ENCODE data around the gene POLR3B.

DNA sequence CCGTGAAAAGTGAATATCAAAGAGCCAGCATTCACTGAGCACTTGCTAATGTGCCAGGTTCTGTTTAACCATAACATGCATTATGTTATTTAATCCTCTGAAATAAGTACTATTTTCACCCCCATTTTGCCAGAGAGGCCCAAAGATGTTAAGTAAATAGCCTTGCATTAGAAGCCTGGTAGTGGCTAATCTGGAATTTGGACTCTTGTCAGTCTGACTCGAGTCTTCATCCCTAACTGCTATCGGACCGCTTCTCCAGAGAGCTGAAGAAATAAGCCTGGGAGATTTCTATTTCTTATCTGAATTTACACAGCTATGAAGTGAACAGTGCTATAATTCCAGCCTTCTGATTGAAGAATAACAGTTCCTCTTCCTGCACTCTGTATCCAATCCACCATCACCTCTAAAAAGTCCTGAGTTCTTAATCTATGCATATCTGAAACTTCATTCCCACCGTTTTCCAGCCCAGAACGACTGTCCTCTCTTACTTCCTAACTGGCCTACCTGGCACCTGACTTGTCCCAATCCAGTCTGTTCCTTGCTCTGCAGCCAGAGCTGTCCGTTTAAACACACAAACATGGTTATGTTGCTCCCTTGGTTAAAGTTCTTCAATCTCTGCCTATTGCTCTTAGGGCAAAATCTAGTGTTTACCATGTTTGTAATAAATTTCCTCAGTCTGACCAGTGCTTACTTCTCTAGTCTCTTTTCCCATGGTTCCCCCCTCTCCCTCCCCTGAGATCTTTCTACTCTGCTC is 2.3 kb downstream of the POLR3B start:
- TF ChIP-seq PHF8 (IDR thresholded peaks at IDR 0.05; ENCODE audit: borderline replicate concordance, low read length): no peak
- TF ChIP-seq ZNF354B (CRISPR knock-in tag; IDR thresholded peaks at IDR 0.05): no peak
- TF ChIP-seq, protein P1, sequence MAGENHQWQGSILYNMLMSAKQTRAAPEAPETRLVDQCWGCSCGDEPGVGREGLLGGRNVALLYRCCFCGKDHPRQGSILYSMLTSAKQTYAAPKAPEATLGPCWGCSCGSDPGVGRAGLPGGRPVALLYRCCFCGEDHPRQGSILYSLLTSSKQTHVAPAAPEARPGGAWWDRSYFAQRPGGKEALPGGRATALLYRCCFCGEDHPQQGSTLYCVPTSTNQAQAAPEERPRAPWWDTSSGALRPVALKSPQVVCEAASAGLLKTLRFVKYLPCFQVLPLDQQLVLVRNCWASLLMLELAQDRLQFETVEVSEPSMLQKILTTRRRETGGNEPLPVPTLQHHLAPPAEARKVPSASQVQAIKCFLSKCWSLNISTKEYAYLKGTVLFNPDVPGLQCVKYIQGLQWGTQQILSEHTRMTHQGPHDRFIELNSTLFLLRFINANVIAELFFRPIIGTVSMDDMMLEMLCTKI (IDR thresholded peaks at IDR 0.05; ENCODE audit: partially characterized antibody): no peak
- TF ChIP-seq, protein P2, sequence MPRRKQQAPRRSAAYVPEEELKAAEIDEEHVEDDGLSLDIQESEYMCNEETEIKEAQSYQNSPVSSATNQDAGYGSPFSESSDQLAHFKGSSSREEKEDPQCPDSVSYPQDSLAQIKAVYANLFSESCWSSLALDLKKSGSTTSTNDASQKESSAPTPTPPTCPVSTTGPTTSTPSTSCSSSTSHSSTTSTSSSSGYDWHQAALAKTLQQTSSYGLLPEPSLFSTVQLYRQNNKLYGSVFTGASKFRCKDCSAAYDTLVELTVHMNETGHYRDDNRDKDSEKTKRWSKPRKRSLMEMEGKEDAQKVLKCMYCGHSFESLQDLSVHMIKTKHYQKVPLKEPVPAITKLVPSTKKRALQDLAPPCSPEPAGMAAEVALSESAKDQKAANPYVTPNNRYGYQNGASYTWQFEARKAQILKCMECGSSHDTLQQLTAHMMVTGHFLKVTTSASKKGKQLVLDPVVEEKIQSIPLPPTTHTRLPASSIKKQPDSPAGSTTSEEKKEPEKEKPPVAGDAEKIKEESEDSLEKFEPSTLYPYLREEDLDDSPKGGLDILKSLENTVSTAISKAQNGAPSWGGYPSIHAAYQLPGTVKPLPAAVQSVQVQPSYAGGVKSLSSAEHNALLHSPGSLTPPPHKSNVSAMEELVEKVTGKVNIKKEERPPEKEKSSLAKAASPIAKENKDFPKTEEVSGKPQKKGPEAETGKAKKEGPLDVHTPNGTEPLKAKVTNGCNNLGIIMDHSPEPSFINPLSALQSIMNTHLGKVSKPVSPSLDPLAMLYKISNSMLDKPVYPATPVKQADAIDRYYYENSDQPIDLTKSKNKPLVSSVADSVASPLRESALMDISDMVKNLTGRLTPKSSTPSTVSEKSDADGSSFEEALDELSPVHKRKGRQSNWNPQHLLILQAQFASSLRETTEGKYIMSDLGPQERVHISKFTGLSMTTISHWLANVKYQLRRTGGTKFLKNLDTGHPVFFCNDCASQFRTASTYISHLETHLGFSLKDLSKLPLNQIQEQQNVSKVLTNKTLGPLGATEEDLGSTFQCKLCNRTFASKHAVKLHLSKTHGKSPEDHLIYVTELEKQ (CRISPR knock-in tag; IDR thresholded peaks at IDR 0.05): no peak

Measured in K562 (cell line).